COLO829 (cell line): ENCODE measurements around the gene CERCAM.

Source experiments
- DNase-seq: peaks from one replicate; pipeline ENCODE4 v3.0.0; 2012; ENCODE audit warnings: low spot score

CERCAM gene

GRCh38 chr9:128420651-128421481, at the start of gene CERCAM:
CERCAM (plus strand) TSS chr9:128420857; CDS start chr9:128420878, 21 bp downstream.
- no peak for DNase-seq

GRCh38 chr9:128371630-128372117, 49.0 kb upstream of the CERCAM start:
- DNase-seq = peak; percentile 22

- DNase-seq = peak; percentile 90
These were observed 48.4 kb upstream of the CERCAM start for GRCh38 chr9:128372188-128372641.

- DNase-seq = peak; percentile 78
These were observed 47.9 kb upstream of the CERCAM start for GRCh38 chr9:128372784-128373183.

- no peak for DNase-seq
These were observed 46.4 kb upstream of the CERCAM start for GRCh38 chr9:128374221-128374675.

- no peak for DNase-seq
These were observed 44.8 kb upstream of the CERCAM start for GRCh38 chr9:128375865-128376264.

GRCh38 chr9:128382261-128382660, 38.4 kb upstream of the CERCAM start:
- DNase-seq = no peak

- no peak for DNase-seq
These were observed 37.5 kb upstream of the CERCAM start for GRCh38 chr9:128383007-128383753.

- no peak for DNase-seq
These were observed 36.9 kb upstream of the CERCAM start for GRCh38 chr9:128383791-128384190.

GRCh38 chr9:128384801-128385495, 35.7 kb upstream of the CERCAM start:
- DNase-seq = no peak

GRCh38 chr9:128385496-128386460, 34.9 kb upstream of the CERCAM start:
- no peak for DNase-seq

- DNase-seq = no peak
These were observed 32.5 kb upstream of the CERCAM start for GRCh38 chr9:128388150-128388549.

GRCh38 chr9:128389395-128390149, 31.1 kb upstream of the CERCAM start:
- DNase-seq = no peak

GRCh38 chr9:128390150-128390812, 30.4 kb upstream of the CERCAM start:
- no peak for DNase-seq

- no peak for DNase-seq
These were observed 29.6 kb upstream of the CERCAM start for GRCh38 chr9:128390813-128391711.

GRCh38 chr9:128391956-128392301, 28.7 kb upstream of the CERCAM start:
- no peak for DNase-seq

- no peak for DNase-seq
These were observed 28.1 kb upstream of the CERCAM start for GRCh38 chr9:128392302-128393144.
